ENCODE measurements around the gene SLC38A1.
"Not testable (repeated sequence)": the region's sequence is repeated elsewhere in the genome, so short reads cannot be mapped to it uniquely, and the experiment has no call there.

SLC38A1 gene

GRCh38 chr12:46164186-46164761, 104.6 kb downstream of the SLC38A1 start:
- no peaks in the 10 kb centered on the region for H3K36me3 ChIP-seq (ENCODE audit: control insufficient read depth, insufficient read depth, low read length)
- no peak overlapping the region for H3K4me3 ChIP-seq (replicated peaks; ENCODE audit: low read depth, low read length)
- no peak for DNase-seq (ENCODE audit: extremely low read depth, insufficient read length)
- TF ChIP-seq CTCF (IDR thresholded peaks at IDR 0.05; ENCODE audit: insufficient read depth, low read length, poor library complexity, severe bottlenecking) = no peak
- H3K27me3 ChIP-seq (replicated peaks; ENCODE audit: control insufficient read depth, insufficient read depth, low read length) = no peaks in the 10 kb centered on the region

GRCh38 chr12:46162549-46163076, 106.2 kb downstream of the SLC38A1 start:
- H3K36me3 ChIP-seq (ENCODE audit: control insufficient read depth, insufficient read depth, low read length); DNase-seq (ENCODE audit: extremely low read depth, insufficient read length); H3K4me3 ChIP-seq (replicated peaks; ENCODE audit: low read depth, low read length); H3K27me3 ChIP-seq (replicated peaks; ENCODE audit: control insufficient read depth, insufficient read depth, low read length): not testable (repeated sequence)

- DNase-seq (ENCODE audit: extremely low read depth, insufficient read length) = no peak
- no peak for TF ChIP-seq CTCF (IDR thresholded peaks at IDR 0.05; ENCODE audit: insufficient read depth, low read length, poor library complexity, severe bottlenecking)
- Histone ChIP-seq H3K27me3 (replicated peaks; ENCODE audit: control insufficient read depth, insufficient read depth, low read length) (no peaks in the 10 kb centered on the region), H3K4me3 (replicated peaks; ENCODE audit: low read depth, low read length) (no peak overlapping the region), H3K36me3 (ENCODE audit: control insufficient read depth, insufficient read depth, low read length) (no peaks in the 10 kb centered on the region)
These were observed 107.7 kb downstream of the SLC38A1 start for GRCh38 chr12:46160981-46161690.

GRCh38 chr12:46160101-46160980, 108.5 kb downstream of the SLC38A1 start:
- no peaks in the 10 kb centered on the region for H3K36me3 ChIP-seq (ENCODE audit: control insufficient read depth, insufficient read depth, low read length)
- no peaks in the 10 kb centered on the region for H3K27me3 ChIP-seq (replicated peaks; ENCODE audit: control insufficient read depth, insufficient read depth, low read length)
- H3K4me3 ChIP-seq (replicated peaks; ENCODE audit: low read depth, low read length) = no peak overlapping the region
- no peak for TF ChIP-seq CTCF (IDR thresholded peaks at IDR 0.05; ENCODE audit: insufficient read depth, low read length, poor library complexity, severe bottlenecking)
- DNase-seq (ENCODE audit: extremely low read depth, insufficient read length) = no peak

- Histone ChIP-seq H3K27me3 (replicated peaks; ENCODE audit: control insufficient read depth, insufficient read depth, low read length) (no peaks in the 10 kb centered on the region), H3K36me3 (ENCODE audit: control insufficient read depth, insufficient read depth, low read length) (no peaks in the 10 kb centered on the region), H3K4me3 (replicated peaks; ENCODE audit: low read depth, low read length) (no peak overlapping the region)
- TF ChIP-seq CTCF (IDR thresholded peaks at IDR 0.05; ENCODE audit: insufficient read depth, low read length, poor library complexity, severe bottlenecking) = no peak
- no peak for DNase-seq (ENCODE audit: extremely low read depth, insufficient read length)
These were observed 109.4 kb downstream of the SLC38A1 start for GRCh38 chr12:46159309-46159901.

Measured in GM06990 (cell line).